Thyroid gland (tissue), 4 donors: Measurements from ENCODE around the gene SIX3.

Experiments
- CTCF ChIP-seq, 6 experiments: fragments of 200-600 bp in 3 of 6; fragments of 450-650 bp in 3 of 6; sonication (generic) in 3 of 6; IDR thresholded peaks; one replicate each; pipeline ENCODE4 v1.5.1; 2016 to 2019; ENCODE audit warnings: antibody characterized with exemption in 6 of 6, mild to moderate bottlenecking in 2 of 6, inconsistent platforms in 1 of 6, moderate library complexity in 1 of 6
- POLR2A ChIP-seq, 2 donors: fragments of 450-650 bp; IDR thresholded peaks; one replicate each; pipeline ENCODE4 v1.6.1; 2017; ENCODE audit warnings: antibody characterized with exemption in 2 of 2, mild to moderate bottlenecking in 2 of 2, moderate library complexity in 1 of 2

GRCh38 chr2:44944952-44945612, 3.6 kb downstream of the SIX3 start:
- no peak for TF ChIP-seq CTCF (IDR thresholded peaks at IDR 0.05)
- TF ChIP-seq POLR2A (IDR thresholded peaks at IDR 0.05), result no peak
